Measurements from ENCODE around the gene TMEM62. TPM values are rescaled to one million over a fixed set of nuclear protein-coding genes. Genes with fewer than 3 reads are reported as not detected.

The TMEM62 gene
- total RNA-seq, 1 experiment from 2014 or later, result 7.2 TPM

- Histone ChIP-seq H2BK12ac (ENCODE audit: insufficient read length, low read depth, low read length) (no peak overlapping the region), H2BK15ac (ENCODE audit: low read depth, low read length) (no peak overlapping the region)
- no peak for DNase-seq
These were observed 65.6 kb downstream of the TMEM62 start for GRCh38 chr15:43198992-43199391.

More at GRCh38 chr15:43198992-43199391, 65.6 kb downstream of the TMEM62 start:
- Histone ChIP-seq H4K20me1 (ENCODE audit: control insufficient read depth, insufficient read depth, insufficient read length) (no peaks in the 10 kb centered on the region), H3K56ac (ENCODE audit: insufficient read length, low read depth, low read length) (no peak overlapping the region), H3K79me2 (ENCODE audit: insufficient read depth, low read length) (no peaks in the 10 kb centered on the region), H3K4me1 (ENCODE audit: insufficient read depth, low read length) (no peaks in the 10 kb centered on the region), H3K14ac (ENCODE audit: insufficient read depth, low read length) (no peak overlapping the region), H3T11ph (ENCODE audit: low read length) (no peak overlapping the region), H3K18ac (ENCODE audit: insufficient read length, low read depth, low read length) (no peak overlapping the region), H3K4me2 (ENCODE audit: insufficient read depth, insufficient read length, low read length) (no peak overlapping the region), H3K4ac (ENCODE audit: low read depth, low read length) (no peak overlapping the region), H3K23me2 (ENCODE audit: insufficient read length, low read depth, low read length, poor library complexity, severe bottlenecking) (no peaks in the 10 kb centered on the region), H2AK5ac (ENCODE audit: insufficient read length, low read length) (no peak overlapping the region), H3K9me3 (ENCODE audit: control insufficient read depth, low read depth, low read length) (no peaks in the 10 kb centered on the region), H2BK120ac (ENCODE audit: low read depth, low read length, poor library complexity, severe bottlenecking) (no peak overlapping the region), H3K27me3 (ENCODE audit: insufficient read depth, low read length) (no peaks in the 10 kb centered on the region), H3K27ac (ENCODE audit: insufficient read length, low read depth, low read length) (no peak overlapping the region), H3K23ac (ENCODE audit: insufficient read length, low read depth, low read length) (no peak overlapping the region), H4K8ac (replicated peaks; ENCODE audit: insufficient read length, low read depth, low read length) (no peak overlapping the region), H4K91ac (ENCODE audit: insufficient read length, low read depth, low read length) (no peak overlapping the region), H2BK20ac (ENCODE audit: low read depth, low read length, poor library complexity, severe bottlenecking) (no peak overlapping the region), H2BK5ac (ENCODE audit: insufficient read length, low read length) (no peak overlapping the region), H4K5ac (ENCODE audit: insufficient read length, low read depth, low read length) (no peak overlapping the region), H2AFZ (ENCODE audit: low read length) (no peak overlapping the region), H3K9ac (ENCODE audit: extremely low read depth, insufficient read length, low read length) (no peak overlapping the region), H3K79me1 (ENCODE audit: insufficient read depth, low read depth, low read length, poor library complexity, severe bottlenecking) (no peaks in the 10 kb centered on the region)
- peaks cover 0 to 1% of the 10 kb centered on the region in 2 experiments; a peak in 2 of 4 replicates for H3K4me1 Mint-ChIP-seq
- no peak overlapping the region for H3K27ac Mint-ChIP-seq
- no CpG with 5 or more reads among the region's 3 CpGs for WGBS (ENCODE audit: extremely low coverage, insufficient read length, low lambda C conversion rate)
- H3K36me3 Mint-ChIP-seq (ENCODE audit: insufficient read depth in 1 of 3, low read depth in 3 of 3), result peaks cover 4 to 37% (median 17%) of the 10 kb centered on the region in 3 experiments; a peak in 6 of 7 replicates
- no peak for TF ChIP-seq CTCF (conservative IDR thresholded peaks at IDR 0.05)
- H3K4me3 Mint-ChIP-seq, result no peak overlapping the region
- peaks cover 7 to 12% of the 10 kb centered on the region in 2 experiments; a peak in 4 of 5 replicates for H3K9me3 Mint-ChIP-seq
- H3K27me3 Mint-ChIP-seq (ENCODE audit: low read depth), result peaks cover 3% of the 10 kb centered on the region; the same call in 1 of the 2 replicates

All from H9 (cell line).